ENCODE results near the gene MFAP1.

MFAP1 gene

DNA sequence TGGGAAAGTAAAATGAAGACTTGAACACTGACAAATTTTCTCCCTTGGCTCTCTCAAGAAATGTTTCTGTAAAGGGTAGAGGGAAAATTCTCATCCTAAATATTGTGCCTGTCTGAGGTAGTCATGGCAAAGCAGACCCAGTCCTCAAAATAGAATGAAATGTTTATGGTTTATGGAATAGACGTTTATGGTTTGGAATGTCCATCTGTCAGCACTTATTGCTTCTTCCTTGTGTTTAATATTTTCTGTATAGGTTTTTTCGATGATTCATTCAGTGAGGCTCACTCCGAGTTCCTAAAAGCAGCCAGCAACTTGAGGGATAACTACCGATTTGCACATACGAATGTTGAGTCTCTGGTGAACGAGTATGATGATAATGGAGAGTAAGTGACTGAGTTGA is 61.7 kb downstream of the MFAP1 start:
- no peaks in the 10 kb centered on the region for H3K4me1 ChIP-seq (ENCODE audit: control insufficient read depth, low read length)
- no peak for TF ChIP-seq EZH2phosphoT487 (IDR thresholded peaks at IDR 0.05; ENCODE audit: borderline replicate concordance, low read length)
- TF ChIP-seq, protein P1, sequence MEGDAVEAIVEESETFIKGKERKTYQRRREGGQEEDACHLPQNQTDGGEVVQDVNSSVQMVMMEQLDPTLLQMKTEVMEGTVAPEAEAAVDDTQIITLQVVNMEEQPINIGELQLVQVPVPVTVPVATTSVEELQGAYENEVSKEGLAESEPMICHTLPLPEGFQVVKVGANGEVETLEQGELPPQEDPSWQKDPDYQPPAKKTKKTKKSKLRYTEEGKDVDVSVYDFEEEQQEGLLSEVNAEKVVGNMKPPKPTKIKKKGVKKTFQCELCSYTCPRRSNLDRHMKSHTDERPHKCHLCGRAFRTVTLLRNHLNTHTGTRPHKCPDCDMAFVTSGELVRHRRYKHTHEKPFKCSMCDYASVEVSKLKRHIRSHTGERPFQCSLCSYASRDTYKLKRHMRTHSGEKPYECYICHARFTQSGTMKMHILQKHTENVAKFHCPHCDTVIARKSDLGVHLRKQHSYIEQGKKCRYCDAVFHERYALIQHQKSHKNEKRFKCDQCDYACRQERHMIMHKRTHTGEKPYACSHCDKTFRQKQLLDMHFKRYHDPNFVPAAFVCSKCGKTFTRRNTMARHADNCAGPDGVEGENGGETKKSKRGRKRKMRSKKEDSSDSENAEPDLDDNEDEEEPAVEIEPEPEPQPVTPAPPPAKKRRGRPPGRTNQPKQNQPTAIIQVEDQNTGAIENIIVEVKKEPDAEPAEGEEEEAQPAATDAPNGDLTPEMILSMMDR (IDR thresholded peaks at IDR 0.05; ENCODE audit: low read depth, low read length, poor library complexity, severe bottlenecking) = no peak
- H3K9me2 ChIP-seq (replicated peaks; ENCODE audit: control insufficient read depth, low read length) = no peaks in the 10 kb centered on the region
- no peak overlapping the region for H3K4me2 ChIP-seq (ENCODE audit: low read length)
- H3F3A ChIP-seq (ENCODE audit: control insufficient read depth, insufficient read depth) = peaks cover 50% of the 10 kb centered on the region
- H3K27ac ChIP-seq (ENCODE audit: low read depth, low read length) = no peak overlapping the region
- H3K9me3 ChIP-seq (ENCODE audit: control insufficient read depth, insufficient read depth, low read length) = no peaks in the 10 kb centered on the region
- H3K36me3 ChIP-seq (ENCODE audit: control insufficient read depth, low read length) = peaks cover 90% of the 10 kb centered on the region
- H4K20me1 ChIP-seq (ENCODE audit: control insufficient read depth, insufficient read depth, low read depth, low read length) = peaks cover 3% of the 10 kb centered on the region; the same call in 1 of the 2 replicates
- H3K27me3 ChIP-seq (ENCODE audit: control insufficient read depth, low read length) = no peaks in the 10 kb centered on the region
- no peak overlapping the region for H3K4me3 ChIP-seq (ENCODE audit: low read length)
- peaks cover 32% of the 10 kb centered on the region for H3K79me2 ChIP-seq (ENCODE audit: control insufficient read depth, low read length)

Measured in DOHH2 (cell line).